Vagina (tissue), 2 donors: ENCODE results near the gene LGALS1. TPM values are rescaled to one million over a fixed set of nuclear protein-coding genes. Genes with fewer than 3 reads are reported as not detected.

Source experiments
- DNase-seq, 2 donors: peaks; one replicate each; pipeline ENCODE4 v3.0.0-alpha.2; 2017; ENCODE audit errors: extremely low spot score in 2 of 2
- H3K27ac ChIP-seq: fragments of 200-600 bp; sonication (generic); one replicate; pipeline ENCODE4 v1.5.1; 2019
- H3K27me3 ChIP-seq: fragments of 200-600 bp; sonication (generic); one replicate; pipeline ENCODE4 v1.5.1; 2019
- H3K36me3 ChIP-seq, 2 donors: fragments of 200-600 bp; sonication (generic); one replicate each; pipeline ENCODE4 v1.5.1; 2017 to 2019
- H3K4me1 ChIP-seq: fragments of 200-600 bp; sonication (generic); one replicate; pipeline ENCODE4 v1.5.1; 2019
- H3K4me3 ChIP-seq, 2 donors: fragments of 200-600 bp; sonication (generic); 1 replicate in 1 of 2; 2 replicates in 1 of 2; pipeline ENCODE4 v1.5.1; 2016 to 2019
- H3K9me3 ChIP-seq: fragments of 200-600 bp; sonication (generic); one replicate; pipeline ENCODE4 v1.5.1; 2019
- CTCF ChIP-seq, 3 experiments: fragments of 450-650 bp in 2 of 3; fragments of 200-600 bp in 1 of 3; sonication (generic) in 1 of 3; IDR thresholded peaks; one replicate each; pipeline ENCODE4 v1.5.1; 2017 to 2019; ENCODE audit warnings: antibody characterized with exemption in 3 of 3, mild to moderate bottlenecking in 2 of 3, moderate library complexity in 2 of 3
- POLR2A ChIP-seq, 2 donors: fragments of 450-650 bp; IDR thresholded peaks; one replicate each; pipeline ENCODE4 v1.6.1; 2017; ENCODE audit warnings: antibody characterized with exemption in 2 of 2, mild to moderate bottlenecking in 2 of 2, moderate library complexity in 2 of 2
- POLR2AphosphoS5 ChIP-seq, 2 donors: sonication (generic); formaldehyde crosslinking; IDR thresholded peaks; one replicate each; pipeline ENCODE4 v1.9.0; 2017; ENCODE audit warnings: antibody characterized with exemption in 2 of 2, mild to moderate bottlenecking in 2 of 2, low read depth in 1 of 2; ENCODE audit not compliant: insufficient read depth in 1 of 2
- intact Hi-C: fragments of 100-400 bp; cut with DNase I; formaldehyde crosslinking; loops from one replicate; pipeline ENCODE4 v1.15.1; 2023
- total RNA-seq: library from RNA; depleted of rRNA; stranded (reverse); fragments of >200 nt; gene quantifications from one replicate; pipeline ENCODE4 v1.2.3, GENCODE V29; 2016

LGALS1 gene
- total RNA-seq, 1 donor from 2014 or later = 1,638 TPM

GRCh38 chr22:37639070-37639760, 36.2 kb upstream of the LGALS1 start, which contains the start of gene SH3BP1:
Gene SH3BP1, plus strand, starts transcription at chr22:37639669. Its CDS starts 119 bp downstream, at chr22:37639788.
- Histone ChIP-seq H3K4me3 (peak within 1 kb of the TSS; percentile 59 to 88), H3K36me3 (no peaks in the 10 kb centered on the region), H3K27me3 (no peaks in the 10 kb centered on the region), H3K4me1 (peaks cover 78% of the 10 kb centered on the region), H3K27ac (peak within 1 kb of the TSS; percentile 80), H3K9me3 (no peaks in the 10 kb centered on the region)
- no peak for DNase-seq
- no peak for TF ChIP-seq POLR2AphosphoS5 (IDR thresholded peaks at IDR 0.05; ENCODE audit: insufficient read depth in 1 of 2, low read depth in 1 of 2)
- TF ChIP-seq CTCF (IDR thresholded peaks at IDR 0.05) = no peak
- no peak for TF ChIP-seq POLR2A (IDR thresholded peaks at IDR 0.05)
- intact Hi-C loops = no loop called here

GRCh38 chr22:37639771-37640590, 35.5 kb upstream of the LGALS1 start:
- no peak for DNase-seq
- Histone ChIP-seq H3K36me3 (no peaks in the 10 kb centered on the region), H3K4me1 (peaks cover 70% of the 10 kb centered on the region), H3K27ac (peak overlapping the region; percentile 80), H3K9me3 (no peaks in the 10 kb centered on the region), H3K4me3 (peak overlapping the region; percentile 59 to 88), H3K27me3 (no peaks in the 10 kb centered on the region)
- TF ChIP-seq POLR2AphosphoS5 (IDR thresholded peaks at IDR 0.05; ENCODE audit: insufficient read depth in 1 of 2, low read depth in 1 of 2) (no peak), POLR2A (IDR thresholded peaks at IDR 0.05) (no peak), CTCF (IDR thresholded peaks at IDR 0.05) (no peak)
- intact Hi-C loops = loop anchor here (5.0 to 10.0 kb wide), 2 partner anchors 37 to 155 kb away; partner anchors contain the start of gene LGALS1

GRCh38 chr22:37640591-37641560, 34.6 kb upstream of the LGALS1 start:
- Histone ChIP-seq H3K27ac (peak overlapping the region; percentile 80), H3K27me3 (no peaks in the 10 kb centered on the region), H3K36me3 (no peaks in the 10 kb centered on the region), H3K4me1 (peaks cover 61% of the 10 kb centered on the region), H3K4me3 (peak overlapping the region; percentile 59 to 88), H3K9me3 (no peaks in the 10 kb centered on the region)
- TF ChIP-seq CTCF (IDR thresholded peaks at IDR 0.05) (no peak), POLR2A (IDR thresholded peaks at IDR 0.05) (no peak), POLR2AphosphoS5 (IDR thresholded peaks at IDR 0.05; ENCODE audit: insufficient read depth in 1 of 2, low read depth in 1 of 2) (no peak)
- intact Hi-C loops = loop anchor here (5.0 to 10.0 kb wide), 2 partner anchors 36 to 154 kb away; partner anchors contain the start of gene LGALS1
- DNase-seq = no peak

- no peak for DNase-seq
- intact Hi-C loops = loop anchor here (5.0 to 10.0 kb wide), 2 partner anchors 36 to 153 kb away; partner anchors contain the start of gene LGALS1
- H3K27ac ChIP-seq = peak overlapping the region; percentile 80
- no peak for TF ChIP-seq POLR2A (IDR thresholded peaks at IDR 0.05)
- TF ChIP-seq POLR2AphosphoS5 (IDR thresholded peaks at IDR 0.05; ENCODE audit: insufficient read depth in 1 of 2, low read depth in 1 of 2) = no peak
- TF ChIP-seq CTCF (IDR thresholded peaks at IDR 0.05) = no peak
- H3K4me1 ChIP-seq = peaks cover 60% of the 10 kb centered on the region
- H3K4me3 ChIP-seq = peak overlapping the region in 1 of 2 donors; percentile 59
- H3K9me3 ChIP-seq = no peaks in the 10 kb centered on the region
- no peaks in the 10 kb centered on the region for H3K36me3 ChIP-seq
- H3K27me3 ChIP-seq = no peaks in the 10 kb centered on the region
Observed at GRCh38 chr22:37641561-37641949, 33.9 kb upstream of the LGALS1 start.
